WI38 (cell line): ENCODE measurements around the gene MEGF10.

Source experiments
- H3K4me3 ChIP-seq: 2 replicates; pipeline ENCODE4 v1.5.1; 2011; ENCODE audit warnings: low read depth, mild to moderate bottlenecking, control low read depth, low read length
- TF ChIP-seq, protein P1 (sequence below): IDR thresholded peaks from 2 replicates; pipeline ENCODE4 v1.5.1; 2012; ENCODE audit warnings: low read depth, mild to moderate bottlenecking, control low read depth, low read length

Gene MEGF10

DNA sequence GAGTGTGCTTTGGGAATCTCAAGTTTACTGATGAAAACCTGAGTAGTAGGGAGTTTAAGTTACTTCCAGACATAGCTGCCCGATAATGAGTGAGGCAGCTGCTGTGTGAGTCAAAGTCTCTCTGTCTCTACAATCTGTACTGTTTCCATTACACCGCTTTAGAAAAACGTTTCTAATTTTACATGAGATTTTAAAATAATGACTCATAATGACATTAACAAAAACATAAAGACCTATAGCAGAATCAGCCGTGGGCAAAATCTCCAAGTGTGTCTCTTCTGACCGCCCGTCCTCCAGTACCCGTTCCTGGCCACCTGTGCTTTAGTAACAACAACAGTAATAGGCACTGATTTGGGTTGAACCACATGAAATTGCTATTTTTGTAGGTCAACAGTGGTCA lies 157.2 kb downstream of the MEGF10 start:
- TF ChIP-seq, protein P1, sequence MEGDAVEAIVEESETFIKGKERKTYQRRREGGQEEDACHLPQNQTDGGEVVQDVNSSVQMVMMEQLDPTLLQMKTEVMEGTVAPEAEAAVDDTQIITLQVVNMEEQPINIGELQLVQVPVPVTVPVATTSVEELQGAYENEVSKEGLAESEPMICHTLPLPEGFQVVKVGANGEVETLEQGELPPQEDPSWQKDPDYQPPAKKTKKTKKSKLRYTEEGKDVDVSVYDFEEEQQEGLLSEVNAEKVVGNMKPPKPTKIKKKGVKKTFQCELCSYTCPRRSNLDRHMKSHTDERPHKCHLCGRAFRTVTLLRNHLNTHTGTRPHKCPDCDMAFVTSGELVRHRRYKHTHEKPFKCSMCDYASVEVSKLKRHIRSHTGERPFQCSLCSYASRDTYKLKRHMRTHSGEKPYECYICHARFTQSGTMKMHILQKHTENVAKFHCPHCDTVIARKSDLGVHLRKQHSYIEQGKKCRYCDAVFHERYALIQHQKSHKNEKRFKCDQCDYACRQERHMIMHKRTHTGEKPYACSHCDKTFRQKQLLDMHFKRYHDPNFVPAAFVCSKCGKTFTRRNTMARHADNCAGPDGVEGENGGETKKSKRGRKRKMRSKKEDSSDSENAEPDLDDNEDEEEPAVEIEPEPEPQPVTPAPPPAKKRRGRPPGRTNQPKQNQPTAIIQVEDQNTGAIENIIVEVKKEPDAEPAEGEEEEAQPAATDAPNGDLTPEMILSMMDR = no peak
- no peak overlapping the region for H3K4me3 ChIP-seq

GRCh38 chr5:127450046-127450445 lies 159.4 kb downstream of the MEGF10 start:
- H3K4me3 ChIP-seq = no peak overlapping the region
- TF ChIP-seq, protein P1 = no peak

GRCh38 chr5:127451096-127451495 lies 160.5 kb downstream of the MEGF10 start:
- H3K4me3 ChIP-seq = no peak overlapping the region
- TF ChIP-seq, protein P1 = no peak

DNA sequence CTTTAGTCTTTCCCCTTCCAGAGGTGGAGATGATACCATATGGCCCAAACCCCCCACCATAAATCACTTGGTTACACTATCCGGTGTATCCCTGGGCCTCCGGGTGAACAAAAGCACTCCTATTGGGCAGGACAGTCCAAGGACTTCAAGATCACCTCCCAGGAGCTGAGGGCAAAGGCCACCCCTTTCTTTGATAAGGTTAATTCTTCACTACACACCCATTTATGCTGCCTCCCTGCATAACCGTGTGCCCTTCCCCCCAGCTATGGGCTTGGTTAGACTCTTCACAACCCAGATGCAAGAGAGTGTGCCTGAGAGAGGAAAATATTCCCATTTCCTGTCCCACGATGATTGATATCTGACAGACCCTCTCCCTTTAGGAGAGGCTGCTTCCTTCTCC lies 162.0 kb downstream of the MEGF10 start:
- TF ChIP-seq, protein P1 = no peak

DNA sequence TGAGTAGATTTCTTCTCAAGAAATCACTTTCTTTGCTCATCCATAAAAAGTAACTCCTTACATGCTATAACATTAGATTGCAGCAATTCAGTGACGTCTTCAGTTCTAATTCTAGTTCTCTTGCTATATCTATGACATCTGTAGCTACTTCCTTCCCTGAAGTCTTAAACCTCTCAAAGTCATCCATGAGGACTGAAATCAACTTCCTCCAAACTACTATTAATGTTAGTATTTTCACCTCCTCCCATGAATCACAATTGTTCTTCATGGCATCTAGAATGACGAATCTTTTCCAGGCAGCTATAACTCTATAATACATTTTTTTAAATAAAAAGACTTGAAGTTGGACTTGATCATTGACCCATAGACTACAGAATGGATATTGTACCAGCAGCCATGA lies 180.6 kb downstream of the MEGF10 start:
- no peak overlapping the region for H3K4me3 ChIP-seq
- TF ChIP-seq, protein P1 = no peak

More for the DNA sequence above, 162.0 kb downstream of the MEGF10 start:
- no peak overlapping the region for H3K4me3 ChIP-seq

- TF ChIP-seq, protein P1 = no peak
- H3K4me3 ChIP-seq = no peak overlapping the region
These were observed 182.1 kb downstream of the MEGF10 start for GRCh38 chr5:127472700-127473099.

DNA sequence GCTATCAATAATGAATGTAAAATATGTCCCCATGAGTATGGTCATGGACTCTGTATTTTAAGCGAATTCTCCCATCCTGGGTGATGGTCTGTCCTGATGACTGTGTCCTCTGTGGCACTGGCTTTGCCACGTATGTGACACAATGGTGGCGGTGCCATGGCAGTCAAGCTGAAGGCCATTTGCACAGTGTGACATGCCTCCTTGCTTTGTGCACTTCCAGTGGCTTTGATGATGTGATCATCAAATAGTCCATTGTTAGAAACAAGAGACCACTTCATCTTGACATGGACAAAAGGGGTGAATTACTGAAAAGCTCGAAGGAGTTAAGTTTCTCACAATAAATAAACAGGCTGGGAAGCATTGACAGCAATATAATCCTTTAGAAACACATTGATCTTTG lies 195.9 kb downstream of the MEGF10 start:
- TF ChIP-seq, protein P1 = no peak
- no peak overlapping the region for H3K4me3 ChIP-seq
